Neural cell (in vitro differentiated cells): ENCODE measurements around the gene RGS9. TPM values are rescaled to one million over a fixed set of nuclear protein-coding genes. Genes with fewer than 3 reads are reported as not detected.

Experiments
- H2AFZ ChIP-seq: fragments of 200-600, 300-800 bp; sonication (generic), shearing (Covaris generic); 2 replicates; pipeline ENCODE4 v1.6.0; 2014; ENCODE audit warnings: low read depth, mild to moderate bottlenecking, antibody characterized with exemption, low read length, moderate library complexity
- H3F3A ChIP-seq: fragments of 200-600 bp; shearing (Covaris generic); 2 replicates; pipeline ENCODE4 v1.6.1; 2016; ENCODE audit warnings: mild to moderate bottlenecking, moderate library complexity, mixed read lengths, antibody characterized with exemption, low read length; ENCODE audit not compliant: insufficient read depth, poor library complexity, severe bottlenecking
- H3K27ac ChIP-seq: fragments of 200-600, 300-800 bp; sonication (generic), shearing (Covaris generic); 2 replicates; pipeline ENCODE4 v1.5.1; 2014; ENCODE audit warnings: mild to moderate bottlenecking, low read length, moderate library complexity
- H3K27me3 ChIP-seq: fragments of 300-800, 200-600 bp; sonication (generic), shearing (Covaris generic); 2 replicates; pipeline ENCODE4 v1.6.0; 2014; ENCODE audit warnings: mild to moderate bottlenecking, low read depth, low read length, moderate library complexity; ENCODE audit not compliant: insufficient read depth
- H3K36me3 ChIP-seq: fragments of 300-800, 200-600 bp; sonication (generic), shearing (Covaris generic); 2 replicates; pipeline ENCODE4 v1.5.1; 2014; ENCODE audit warnings: mild to moderate bottlenecking, antibody characterized with exemption, low read length, moderate library complexity; ENCODE audit not compliant: insufficient read depth
- H3K4me2 ChIP-seq: fragments of 300-800, 200-600 bp; sonication (generic), shearing (Covaris generic); 2 replicates; pipeline ENCODE4 v1.6.0; 2014; ENCODE audit warnings: mild to moderate bottlenecking, low read length
- H3K4me3 ChIP-seq: fragments of 300-800, 200-600 bp; sonication (generic), shearing (Covaris generic); 2 replicates; pipeline ENCODE4 v1.5.1; 2014; ENCODE audit warnings: mild to moderate bottlenecking, low read length, moderate library complexity
- H3K79me2 ChIP-seq: fragments of 200-600 bp; shearing (Covaris generic); replicated peaks from 2 replicates; pipeline ENCODE4 v1.6.0; 2014; ENCODE audit warnings: mild to moderate bottlenecking, low read length, moderate library complexity; ENCODE audit not compliant: insufficient read depth
- H3K9ac ChIP-seq: fragments of 300-800, 200-600 bp; sonication (generic), shearing (Covaris generic); 2 replicates; pipeline ENCODE4 v1.6.1; 2016; ENCODE audit warnings: mild to moderate bottlenecking, low read length, mixed read lengths
- H3K9me2 ChIP-seq: fragments of 200-600 bp; shearing (Covaris generic); 2 replicates; pipeline ENCODE4 v1.6.1; 2016; ENCODE audit warnings: mild to moderate bottlenecking, low read length, mixed read lengths; ENCODE audit not compliant: insufficient read depth
- H3K9me3 ChIP-seq: fragments of 200-600, 300-800 bp; sonication (generic), shearing (Covaris generic); 2 replicates; pipeline ENCODE4 v1.6.1; 2016; ENCODE audit warnings: mild to moderate bottlenecking, mixed run types, low read length, moderate library complexity, mixed read lengths
- H4K20me1 ChIP-seq: fragments of 200-600 bp; shearing (Covaris generic); 2 replicates; pipeline ENCODE4 v1.6.1; 2016; ENCODE audit warnings: mild to moderate bottlenecking, mixed run types; ENCODE audit not compliant: insufficient read depth
- CTCF ChIP-seq: fragments of 450-650 bp; IDR thresholded peaks from 2 replicates; pipeline ENCODE4 v1.5.1; 2014; ENCODE audit warnings: antibody characterized with exemption, mild to moderate bottlenecking, moderate library complexity; ENCODE audit not compliant: poor library complexity, severe bottlenecking
- EP300 ChIP-seq: fragments of 450-650 bp; conservative IDR thresholded peaks from 2 replicates; pipeline ENCODE4 v1.6.1; 2014; ENCODE audit warnings: antibody characterized with exemption, mild to moderate bottlenecking, moderate library complexity; ENCODE audit not compliant: poor library complexity, severe bottlenecking
- EZH2 ChIP-seq: fragments of 200-600, 300-800 bp; shearing (Covaris generic), sonication (generic); IDR thresholded peaks from 2 replicates; pipeline ENCODE4 v1.6.1; 2014; ENCODE audit warnings: antibody characterized with exemption, low read length, borderline replicate concordance, mild to moderate bottlenecking; ENCODE audit not compliant: insufficient read depth, poor library complexity, severe bottlenecking
- MXI1 ChIP-seq: fragments of 450-650 bp; conservative IDR thresholded peaks from 2 replicates; pipeline ENCODE4 v1.6.1; 2014; ENCODE audit warnings: antibody characterized with exemption, mild to moderate bottlenecking; ENCODE audit not compliant: poor library complexity, severe bottlenecking
- POLR2AphosphoS5 ChIP-seq: IDR thresholded peaks from 2 replicates; pipeline ENCODE4 v1.6.1; 2012
- RAD21 ChIP-seq: fragments of 450-650 bp; conservative IDR thresholded peaks from 2 replicates; pipeline ENCODE4 v1.6.1; 2014; ENCODE audit warnings: antibody characterized with exemption, mild to moderate bottlenecking, moderate library complexity
- SMC3 ChIP-seq: fragments of 450-650 bp; conservative IDR thresholded peaks from 2 replicates; pipeline ENCODE4 v1.6.1; 2014; ENCODE audit warnings: antibody characterized with exemption, mild to moderate bottlenecking, moderate library complexity; ENCODE audit not compliant: poor library complexity
- TAF1 ChIP-seq: IDR thresholded peaks from 2 replicates; pipeline ENCODE4 v1.6.1; 2012; ENCODE audit warnings: low read depth
- polyA plus RNA-seq: library from polyadenylated mRNA; depleted of rRNA; stranded (reverse); fragments of >200 nt; gene quantifications from 2 replicates; pipeline ENCODE4 v1.2.3, GENCODE V29; 2014
- TF ChIP-seq, protein P1 (sequence below): IDR thresholded peaks from 2 replicates; pipeline ENCODE4 v1.6.1; 2012; ENCODE audit warnings: borderline replicate concordance

Gene RGS9
- polyA plus RNA-seq, 1 donor from 2014 or later: 6.8 TPM

DNA sequence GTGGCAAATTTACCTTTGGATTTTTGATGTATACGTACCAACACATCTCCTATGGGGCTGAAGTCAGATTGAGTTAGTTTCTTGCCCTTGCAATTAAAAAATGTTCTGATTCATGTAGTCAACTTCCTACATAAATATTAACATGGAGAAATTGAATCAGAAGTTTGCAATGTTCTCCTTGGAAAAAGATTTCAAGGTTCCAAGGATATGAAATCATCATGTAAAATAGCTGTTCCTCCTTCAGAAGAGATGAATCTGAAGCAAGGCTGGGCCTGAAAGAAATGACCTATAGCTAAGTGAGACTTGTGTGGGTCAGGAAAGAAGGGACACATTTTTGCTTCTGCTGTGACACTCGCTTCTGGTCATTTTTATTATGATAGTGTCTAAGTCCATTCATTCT, 131.7 kb downstream of the RGS9 start:
- no peaks in the 10 kb centered on the region for H3K27me3 ChIP-seq
- H2AFZ ChIP-seq: no peak overlapping the region
- no peaks in the 10 kb centered on the region for H3K36me3 ChIP-seq
- no peaks in the 10 kb centered on the region for H3K9me3 ChIP-seq
- H3K79me2 ChIP-seq: no peaks in the 10 kb centered on the region
- TF ChIP-seq EZH2 (no peak), CTCF (no peak), POLR2AphosphoS5 (no peak), RAD21 (no peak), EP300 (no peak), TAF1 (no peak), MXI1 (no peak), SMC3 (no peak)
- TF ChIP-seq, protein P1, sequence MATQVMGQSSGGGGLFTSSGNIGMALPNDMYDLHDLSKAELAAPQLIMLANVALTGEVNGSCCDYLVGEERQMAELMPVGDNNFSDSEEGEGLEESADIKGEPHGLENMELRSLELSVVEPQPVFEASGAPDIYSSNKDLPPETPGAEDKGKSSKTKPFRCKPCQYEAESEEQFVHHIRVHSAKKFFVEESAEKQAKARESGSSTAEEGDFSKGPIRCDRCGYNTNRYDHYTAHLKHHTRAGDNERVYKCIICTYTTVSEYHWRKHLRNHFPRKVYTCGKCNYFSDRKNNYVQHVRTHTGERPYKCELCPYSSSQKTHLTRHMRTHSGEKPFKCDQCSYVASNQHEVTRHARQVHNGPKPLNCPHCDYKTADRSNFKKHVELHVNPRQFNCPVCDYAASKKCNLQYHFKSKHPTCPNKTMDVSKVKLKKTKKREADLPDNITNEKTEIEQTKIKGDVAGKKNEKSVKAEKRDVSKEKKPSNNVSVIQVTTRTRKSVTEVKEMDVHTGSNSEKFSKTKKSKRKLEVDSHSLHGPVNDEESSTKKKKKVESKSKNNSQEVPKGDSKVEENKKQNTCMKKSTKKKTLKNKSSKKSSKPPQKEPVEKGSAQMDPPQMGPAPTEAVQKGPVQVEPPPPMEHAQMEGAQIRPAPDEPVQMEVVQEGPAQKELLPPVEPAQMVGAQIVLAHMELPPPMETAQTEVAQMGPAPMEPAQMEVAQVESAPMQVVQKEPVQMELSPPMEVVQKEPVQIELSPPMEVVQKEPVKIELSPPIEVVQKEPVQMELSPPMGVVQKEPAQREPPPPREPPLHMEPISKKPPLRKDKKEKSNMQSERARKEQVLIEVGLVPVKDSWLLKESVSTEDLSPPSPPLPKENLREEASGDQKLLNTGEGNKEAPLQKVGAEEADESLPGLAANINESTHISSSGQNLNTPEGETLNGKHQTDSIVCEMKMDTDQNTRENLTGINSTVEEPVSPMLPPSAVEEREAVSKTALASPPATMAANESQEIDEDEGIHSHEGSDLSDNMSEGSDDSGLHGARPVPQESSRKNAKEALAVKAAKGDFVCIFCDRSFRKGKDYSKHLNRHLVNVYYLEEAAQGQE: no peak
- no peak overlapping the region for H3K27ac ChIP-seq
- no peak overlapping the region for H3K9ac ChIP-seq
- no peaks in the 10 kb centered on the region for H3K9me2 ChIP-seq
- no peaks in the 10 kb centered on the region for H4K20me1 ChIP-seq
- no peak overlapping the region for H3K4me2 ChIP-seq
- H3K4me3 ChIP-seq: no peak overlapping the region
- no peaks in the 10 kb centered on the region for H3F3A ChIP-seq

DNA sequence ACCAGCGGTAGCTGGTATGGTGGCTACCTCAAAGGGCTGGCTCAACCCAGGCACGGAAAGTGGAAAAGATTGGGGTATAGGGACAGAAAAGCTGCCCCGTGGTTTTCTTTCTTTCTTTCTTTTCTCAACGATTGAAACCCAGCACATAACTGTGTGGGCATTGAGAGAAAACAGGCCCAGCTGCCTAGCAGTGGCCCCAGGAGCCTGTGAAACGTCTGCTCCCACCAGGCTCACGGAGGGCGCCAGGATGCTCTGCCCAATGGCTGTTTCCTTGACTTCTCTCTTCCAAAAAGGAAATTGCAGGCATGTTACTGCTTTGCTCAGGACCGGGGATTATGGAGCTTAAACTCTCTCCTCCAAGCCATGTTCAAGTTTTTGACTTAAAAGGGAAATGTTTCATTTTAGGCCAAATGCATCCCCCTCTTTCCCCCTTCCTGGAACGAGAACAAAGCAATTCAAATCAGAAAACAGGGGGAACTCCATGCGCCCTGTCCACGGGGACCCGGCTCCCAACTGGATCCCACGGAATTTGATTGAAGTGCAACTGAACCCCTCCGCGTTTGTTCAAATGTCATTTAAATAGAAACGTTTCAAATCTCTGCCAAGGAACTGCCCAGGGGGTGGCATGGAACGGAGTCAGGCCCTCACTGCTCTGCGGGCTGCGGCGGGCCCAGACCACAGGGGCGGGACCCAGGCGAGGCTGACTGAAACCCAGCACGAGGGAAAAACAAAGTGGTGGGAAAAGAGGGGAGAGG, 133.5 kb downstream of the RGS9 start:
- Histone ChIP-seq H3K9me3 (no peaks in the 10 kb centered on the region), H3K4me2 (no peak overlapping the region), H3K27me3 (no peaks in the 10 kb centered on the region), H2AFZ (no peak overlapping the region), H3F3A (no peaks in the 10 kb centered on the region), H3K27ac (no peak overlapping the region), H3K36me3 (no peaks in the 10 kb centered on the region), H4K20me1 (no peaks in the 10 kb centered on the region), H3K4me3 (no peak overlapping the region), H3K79me2 (no peaks in the 10 kb centered on the region), H3K9me2 (no peaks in the 10 kb centered on the region), H3K9ac (no peak overlapping the region)
- TF ChIP-seq CTCF: no peak
- no peak for TF ChIP-seq EZH2
- no peak for TF ChIP-seq SMC3
- TF ChIP-seq RAD21: no peak
- TF ChIP-seq POLR2AphosphoS5: no peak
- TF ChIP-seq MXI1: no peak
- TF ChIP-seq TAF1: no peak
- TF ChIP-seq, protein P1: no peak
- no peak for TF ChIP-seq EP300
